ENCODE measurements around the gene ZNF124. TPM values are rescaled to one million over a fixed set of nuclear protein-coding genes. Genes with fewer than 3 reads are reported as not detected.
"Not testable (repeated sequence)": the region's sequence is repeated elsewhere in the genome, so short reads cannot be mapped to it uniquely, and the experiment has no call there.

The ZNF124 gene
- total and polyA plus RNA-seq, 2 of the 13 experiments (the other 11 are each of a cell fraction or from before 2014, with no cell fraction given) = 9.7 to 134 TPM

DNA sequence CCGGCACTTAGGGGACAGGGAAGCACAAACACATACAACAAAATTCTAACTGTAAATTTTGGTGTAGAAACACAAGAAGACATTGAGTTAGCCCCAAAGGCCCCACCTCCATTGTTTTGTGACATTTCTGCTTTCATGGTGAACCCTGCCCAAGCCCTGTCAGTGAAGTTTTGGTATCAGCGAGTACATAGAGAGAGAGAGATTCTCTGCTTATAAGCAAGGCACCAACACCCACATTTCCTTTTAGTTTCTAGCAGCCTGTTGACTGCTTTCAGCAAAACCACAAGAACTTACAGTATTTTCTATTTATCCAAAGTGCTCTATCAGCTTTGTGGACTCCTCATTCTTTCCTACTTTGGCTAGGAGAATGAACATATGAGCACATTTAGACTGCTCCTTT lies 24.0 kb downstream of the ZNF124 start (continued):
- TF ChIP-seq ZSCAN21 (CRISPR knock-in tag; IDR thresholded peaks at IDR 0.05; ENCODE audit: borderline replicate concordance) (no peak), LRRFIP1 (CRISPR knock-in tag; conservative IDR thresholded peaks at IDR 0.05) (no peak), JDP2 (CRISPR knock-in tag; IDR thresholded peaks at IDR 0.05; ENCODE audit: borderline replicate concordance) (no peak), EP300 (IDR thresholded peaks at IDR 0.05; ENCODE audit: low read depth in 2 of 2, low read length in 2 of 2) (no peak), EP300 (CRISPR knock-in tag; IDR thresholded peaks at IDR 0.05; ENCODE audit: borderline replicate concordance) (no peak)

GRCh38 chr1:247147120-247147519 lies 24.7 kb downstream of the ZNF124 start:
- H3K4me3 ChIP-seq (replicated peaks in 1 of 3; ENCODE audit: insufficient read depth in 1 of 3, low read depth in 2 of 3, low read length in 3 of 3); FAIRE-seq; DNase-seq (ENCODE audit: low spot score); H3K4me2 ChIP-seq (ENCODE audit: low read depth, low read length); in situ Hi-C loops (cut with HindIII; ENCODE audit: extremely low pct_ligation_motif_present, low pct_unique_long_range_greater_than_20kb); H2AFZ ChIP-seq (ENCODE audit: low read length); intact Hi-C loops (cut with micrococcal nuclease; ENCODE audit: unreplicated experiment); H3K9ac ChIP-seq (ENCODE audit: insufficient read depth, low read depth, low read length); H3K4me1 ChIP-seq (ENCODE audit: insufficient read depth, low read length); H3K79me2 ChIP-seq (ENCODE audit: insufficient read depth, low read length); H4K20me1 ChIP-seq (ENCODE audit: insufficient read depth, low read length); H3K27ac ChIP-seq (ENCODE audit: extremely low read length, insufficient read depth, low read length); H3K9me3 ChIP-seq (ENCODE audit: low read length); ATAC-seq; POLR2A ChIA-PET; H3K27me3 ChIP-seq (ENCODE audit: control insufficient read depth in 1 of 2, insufficient read depth in 2 of 2, low read length in 2 of 2); BruUV-seq (replicated peaks); CTCF ChIA-PET (ENCODE audit: low intra/inter-chr PET ratio, low total read pairs): not testable (repeated sequence)
- 99% methylated on average over 10 of the region's 10 CpGs for WGBS (ENCODE audit: low lambda C conversion rate)
- peaks cover 2 to 19% of the 10 kb centered on the region in 2 experiments; a peak in 3 of 5 replicates for H3K36me3 ChIP-seq (replicated peaks in 1 of 2; ENCODE audit: control insufficient read depth in 1 of 2, insufficient read depth in 2 of 2, low read length in 2 of 2)
- 0 out of 2 replicates have a peak, but pooled peaks have one; percentile 16 for TF ChIP-seq ZNF121 (CRISPR knock-in tag; IDR thresholded peaks at IDR 0.05)

Data from HepG2 (cell line).